Transverse colon (tissue), 3 donors: Measurements from ENCODE around the gene ASB1.

ENCODE experiments used
- CTCF ChIP-seq, 5 experiments: fragments of 200-600 bp in 3 of 5; fragments of 450-650 bp in 2 of 5; sonication (generic) in 3 of 5; IDR thresholded peaks; 1 replicate in 2 of 5; 2 replicates in 3 of 5; pipeline ENCODE4 v1.5.1; 2016 to 2017; ENCODE audit warnings: antibody characterized with exemption in 5 of 5, inconsistent platforms in 3 of 5, mild to moderate bottlenecking in 2 of 5, moderate library complexity in 1 of 5
- EP300 ChIP-seq: sonication (generic); formaldehyde crosslinking; IDR thresholded peaks from one replicate; pipeline ENCODE4 v1.6.1; 2017; ENCODE audit warnings: antibody characterized with exemption, low read depth
- POLR2A ChIP-seq: fragments of 450-650 bp; IDR thresholded peaks from one replicate; pipeline ENCODE4 v1.6.1; 2016; ENCODE audit warnings: antibody characterized with exemption, mild to moderate bottlenecking, moderate library complexity

GRCh38 chr2:238466243-238466756 lies 39.6 kb downstream of the ASB1 start:
- TF ChIP-seq POLR2A (no peak), CTCF (IDR thresholded peaks at IDR 0.05) (no peak), EP300 (no peak)
